MM.1S (cell line): ENCODE results near the gene GRB10.

Source experiments
- EZH2 ChIP-seq: fragments of 300-600 bp; sonication (generic); optimal IDR thresholded peaks from 2 replicates; pipeline ENCODE3; 2017; ENCODE audit warnings: low read depth, mild to moderate bottlenecking, antibody characterized with exemption, low read length, mixed read lengths
- EZH2phosphoT487 ChIP-seq: fragments of 300-600 bp; sonication (generic); IDR thresholded peaks from 2 replicates; pipeline ENCODE4 v1.6.1; 2018; ENCODE audit warnings: antibody characterized with exemption, low read length
- TF ChIP-seq, protein P1 (sequence below): fragments of 300-600 bp; sonication (generic); IDR thresholded peaks from 2 replicates; pipeline ENCODE4 v1.5.1; 2016; ENCODE audit warnings: antibody characterized with exemption, low read length, mixed read lengths

DNA sequence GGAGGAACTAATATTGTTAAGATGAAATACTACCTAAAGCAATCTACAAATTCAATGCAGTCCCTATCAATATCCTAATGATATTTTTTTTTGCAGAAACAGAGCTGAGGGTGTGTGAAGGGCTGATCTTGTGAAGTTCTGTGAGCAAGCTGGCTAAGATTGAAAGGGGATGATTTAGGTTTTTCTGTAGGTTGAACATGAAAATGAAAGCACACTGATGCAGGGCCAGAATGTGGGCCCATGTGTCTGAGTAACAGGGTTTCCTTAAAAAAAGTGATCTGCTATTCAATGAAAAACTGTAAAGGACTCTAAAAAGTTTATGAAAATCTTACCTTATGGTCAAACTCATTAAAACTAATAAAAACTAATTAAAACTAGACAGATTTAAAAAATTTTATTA is 47.4 kb downstream of the GRB10 start:
- TF ChIP-seq, protein P1, sequence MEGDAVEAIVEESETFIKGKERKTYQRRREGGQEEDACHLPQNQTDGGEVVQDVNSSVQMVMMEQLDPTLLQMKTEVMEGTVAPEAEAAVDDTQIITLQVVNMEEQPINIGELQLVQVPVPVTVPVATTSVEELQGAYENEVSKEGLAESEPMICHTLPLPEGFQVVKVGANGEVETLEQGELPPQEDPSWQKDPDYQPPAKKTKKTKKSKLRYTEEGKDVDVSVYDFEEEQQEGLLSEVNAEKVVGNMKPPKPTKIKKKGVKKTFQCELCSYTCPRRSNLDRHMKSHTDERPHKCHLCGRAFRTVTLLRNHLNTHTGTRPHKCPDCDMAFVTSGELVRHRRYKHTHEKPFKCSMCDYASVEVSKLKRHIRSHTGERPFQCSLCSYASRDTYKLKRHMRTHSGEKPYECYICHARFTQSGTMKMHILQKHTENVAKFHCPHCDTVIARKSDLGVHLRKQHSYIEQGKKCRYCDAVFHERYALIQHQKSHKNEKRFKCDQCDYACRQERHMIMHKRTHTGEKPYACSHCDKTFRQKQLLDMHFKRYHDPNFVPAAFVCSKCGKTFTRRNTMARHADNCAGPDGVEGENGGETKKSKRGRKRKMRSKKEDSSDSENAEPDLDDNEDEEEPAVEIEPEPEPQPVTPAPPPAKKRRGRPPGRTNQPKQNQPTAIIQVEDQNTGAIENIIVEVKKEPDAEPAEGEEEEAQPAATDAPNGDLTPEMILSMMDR = no peak
- TF ChIP-seq EZH2 (no peak), EZH2phosphoT487 (no peak)
